Stimulated activated CD8-positive, alpha-beta memory T cell treated with anti-CD3 and anti-CD28 coated beads, Interleukin-15, amount 100 ng/mL, for 4 hours (primary cell): ENCODE measurements around the gene SORBS2.
"Not testable (repeated sequence)": the region's sequence is repeated elsewhere in the genome, so short reads cannot be mapped to it uniquely, and the experiment has no call there.

Experiments used
- DNase-seq, 2 donors: peaks; one replicate each; pipeline ENCODE4 v3.0.0-alpha.2; 2020; ENCODE audit warnings: low read depth in 2 of 2

The SORBS2 gene

GRCh38 chr4:185737489-185738037, 74.4 kb downstream of the SORBS2 start:
- no peak for DNase-seq

- no peak for DNase-seq
These were observed 75.1 kb downstream of the SORBS2 start for GRCh38 chr4:185736882-185737281.

- no peak for DNase-seq
These were observed 76.1 kb downstream of the SORBS2 start for GRCh38 chr4:185735866-185736400.

GRCh38 chr4:185734930-185735329, 77.1 kb downstream of the SORBS2 start:
- no peak for DNase-seq

- DNase-seq, result no peak
These were observed 77.8 kb downstream of the SORBS2 start for GRCh38 chr4:185734214-185734613.

- DNase-seq, result no peak
These were observed 81.0 kb downstream of the SORBS2 start for GRCh38 chr4:185730849-185731608.

- no peak for DNase-seq
These were observed 81.6 kb downstream of the SORBS2 start for GRCh38 chr4:185730387-185730786.

- no peak for DNase-seq
These were observed 82.6 kb downstream of the SORBS2 start for GRCh38 chr4:185729391-185729804.

- no peak for DNase-seq
These were observed 83.1 kb downstream of the SORBS2 start for GRCh38 chr4:185728893-185729292.

- DNase-seq, result no peak
These were observed 85.1 kb downstream of the SORBS2 start for GRCh38 chr4:185726931-185727330.

- DNase-seq, result no peak
These were observed 88.2 kb downstream of the SORBS2 start for GRCh38 chr4:185723631-185724260.

- no peak for DNase-seq
These were observed 90.0 kb downstream of the SORBS2 start for GRCh38 chr4:185722029-185722316.

- DNase-seq, result no peak
These were observed 90.6 kb downstream of the SORBS2 start for GRCh38 chr4:185721190-185722028.

GRCh38 chr4:185719500-185719858, 92.5 kb downstream of the SORBS2 start:
- no peak for DNase-seq

GRCh38 chr4:185718578-185719499, 93.2 kb downstream of the SORBS2 start:
- no peak for DNase-seq

- DNase-seq, result no peak
These were observed 94.6 kb downstream of the SORBS2 start for GRCh38 chr4:185717377-185717741.

GRCh38 chr4:185716577-185717376, 95.2 kb downstream of the SORBS2 start:
- no peak for DNase-seq

GRCh38 chr4:185716141-185716551, 95.8 kb downstream of the SORBS2 start:
- no peak for DNase-seq

GRCh38 chr4:185714524-185714923, 97.5 kb downstream of the SORBS2 start:
- not testable (repeated sequence) for DNase-seq

- no peak for DNase-seq
These were observed 98.3 kb downstream of the SORBS2 start for GRCh38 chr4:185713731-185714130.
